Measurements from ENCODE around the gene HDAC4.

DNA sequence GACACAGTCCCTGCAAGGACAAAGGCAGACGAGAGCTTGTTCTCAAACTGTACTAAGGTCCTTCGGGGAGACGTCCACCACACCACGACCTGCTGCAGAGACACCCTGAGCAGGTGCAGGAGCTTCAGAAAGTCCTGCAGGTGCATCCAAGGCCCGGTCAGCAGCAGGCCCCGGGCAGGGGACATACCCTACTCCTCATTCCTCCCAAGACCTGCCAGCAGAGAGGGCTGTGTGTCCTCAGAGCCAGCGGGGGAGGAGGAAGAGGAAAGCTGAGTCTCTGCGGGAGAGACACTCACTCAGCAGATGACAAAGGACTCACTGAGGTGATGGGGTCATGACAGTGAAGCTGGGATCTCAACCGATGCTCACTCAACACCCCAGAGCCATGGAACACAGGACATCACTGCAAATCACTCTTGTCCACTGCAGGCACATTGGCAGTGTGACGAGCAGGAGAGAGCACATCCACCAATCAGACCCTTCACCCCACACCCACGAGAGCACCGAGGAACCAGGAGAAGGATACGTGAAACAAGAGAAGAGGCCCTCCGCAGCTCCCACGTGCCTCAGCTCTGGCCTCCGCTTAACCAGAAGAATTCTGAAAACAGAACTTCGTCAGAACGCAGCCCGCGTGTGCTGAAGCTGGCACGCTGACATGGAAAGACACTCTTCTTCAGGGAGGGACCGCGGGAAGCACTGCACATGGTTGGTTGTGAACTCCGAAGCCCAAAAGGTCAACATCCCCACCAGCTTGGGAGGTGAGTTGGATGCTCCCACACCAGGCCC, 9.3 kb downstream of the HDAC4 start:
- TF ChIP-seq, protein P1, sequence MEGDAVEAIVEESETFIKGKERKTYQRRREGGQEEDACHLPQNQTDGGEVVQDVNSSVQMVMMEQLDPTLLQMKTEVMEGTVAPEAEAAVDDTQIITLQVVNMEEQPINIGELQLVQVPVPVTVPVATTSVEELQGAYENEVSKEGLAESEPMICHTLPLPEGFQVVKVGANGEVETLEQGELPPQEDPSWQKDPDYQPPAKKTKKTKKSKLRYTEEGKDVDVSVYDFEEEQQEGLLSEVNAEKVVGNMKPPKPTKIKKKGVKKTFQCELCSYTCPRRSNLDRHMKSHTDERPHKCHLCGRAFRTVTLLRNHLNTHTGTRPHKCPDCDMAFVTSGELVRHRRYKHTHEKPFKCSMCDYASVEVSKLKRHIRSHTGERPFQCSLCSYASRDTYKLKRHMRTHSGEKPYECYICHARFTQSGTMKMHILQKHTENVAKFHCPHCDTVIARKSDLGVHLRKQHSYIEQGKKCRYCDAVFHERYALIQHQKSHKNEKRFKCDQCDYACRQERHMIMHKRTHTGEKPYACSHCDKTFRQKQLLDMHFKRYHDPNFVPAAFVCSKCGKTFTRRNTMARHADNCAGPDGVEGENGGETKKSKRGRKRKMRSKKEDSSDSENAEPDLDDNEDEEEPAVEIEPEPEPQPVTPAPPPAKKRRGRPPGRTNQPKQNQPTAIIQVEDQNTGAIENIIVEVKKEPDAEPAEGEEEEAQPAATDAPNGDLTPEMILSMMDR (conservative IDR thresholded peaks at IDR 0.05; ENCODE audit: low read depth in 2 of 2) = no peak
- TF ChIP-seq POLR2AphosphoS5 (IDR thresholded peaks at IDR 0.05; ENCODE audit: low read depth) (no peak), STAT1 (IDR thresholded peaks at IDR 0.05; ENCODE audit: unreplicated experiment) (no peak), EZH2 (IDR thresholded peaks at IDR 0.05; ENCODE audit: low read depth, unreplicated experiment) (no peak), JUNB (IDR thresholded peaks at IDR 0.05; ENCODE audit: unreplicated experiment) (no peak), ZNF114 (CRISPR knock-in tag; IDR thresholded peaks at IDR 0.05) (no peak), EZH2phosphoT487 (IDR thresholded peaks at IDR 0.05; ENCODE audit: unreplicated experiment) (no peak), NANOG (IDR thresholded peaks at IDR 0.05; ENCODE audit: borderline replicate concordance) (no peak), CREB1 (CRISPR knock-in tag; IDR thresholded peaks at IDR 0.05; ENCODE audit: low read depth) (no peak)
- TF ChIP-seq, protein P2, sequence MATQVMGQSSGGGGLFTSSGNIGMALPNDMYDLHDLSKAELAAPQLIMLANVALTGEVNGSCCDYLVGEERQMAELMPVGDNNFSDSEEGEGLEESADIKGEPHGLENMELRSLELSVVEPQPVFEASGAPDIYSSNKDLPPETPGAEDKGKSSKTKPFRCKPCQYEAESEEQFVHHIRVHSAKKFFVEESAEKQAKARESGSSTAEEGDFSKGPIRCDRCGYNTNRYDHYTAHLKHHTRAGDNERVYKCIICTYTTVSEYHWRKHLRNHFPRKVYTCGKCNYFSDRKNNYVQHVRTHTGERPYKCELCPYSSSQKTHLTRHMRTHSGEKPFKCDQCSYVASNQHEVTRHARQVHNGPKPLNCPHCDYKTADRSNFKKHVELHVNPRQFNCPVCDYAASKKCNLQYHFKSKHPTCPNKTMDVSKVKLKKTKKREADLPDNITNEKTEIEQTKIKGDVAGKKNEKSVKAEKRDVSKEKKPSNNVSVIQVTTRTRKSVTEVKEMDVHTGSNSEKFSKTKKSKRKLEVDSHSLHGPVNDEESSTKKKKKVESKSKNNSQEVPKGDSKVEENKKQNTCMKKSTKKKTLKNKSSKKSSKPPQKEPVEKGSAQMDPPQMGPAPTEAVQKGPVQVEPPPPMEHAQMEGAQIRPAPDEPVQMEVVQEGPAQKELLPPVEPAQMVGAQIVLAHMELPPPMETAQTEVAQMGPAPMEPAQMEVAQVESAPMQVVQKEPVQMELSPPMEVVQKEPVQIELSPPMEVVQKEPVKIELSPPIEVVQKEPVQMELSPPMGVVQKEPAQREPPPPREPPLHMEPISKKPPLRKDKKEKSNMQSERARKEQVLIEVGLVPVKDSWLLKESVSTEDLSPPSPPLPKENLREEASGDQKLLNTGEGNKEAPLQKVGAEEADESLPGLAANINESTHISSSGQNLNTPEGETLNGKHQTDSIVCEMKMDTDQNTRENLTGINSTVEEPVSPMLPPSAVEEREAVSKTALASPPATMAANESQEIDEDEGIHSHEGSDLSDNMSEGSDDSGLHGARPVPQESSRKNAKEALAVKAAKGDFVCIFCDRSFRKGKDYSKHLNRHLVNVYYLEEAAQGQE (IDR thresholded peaks at IDR 0.05; ENCODE audit: unreplicated experiment) = no peak
- TF ChIP-seq, protein P3, sequence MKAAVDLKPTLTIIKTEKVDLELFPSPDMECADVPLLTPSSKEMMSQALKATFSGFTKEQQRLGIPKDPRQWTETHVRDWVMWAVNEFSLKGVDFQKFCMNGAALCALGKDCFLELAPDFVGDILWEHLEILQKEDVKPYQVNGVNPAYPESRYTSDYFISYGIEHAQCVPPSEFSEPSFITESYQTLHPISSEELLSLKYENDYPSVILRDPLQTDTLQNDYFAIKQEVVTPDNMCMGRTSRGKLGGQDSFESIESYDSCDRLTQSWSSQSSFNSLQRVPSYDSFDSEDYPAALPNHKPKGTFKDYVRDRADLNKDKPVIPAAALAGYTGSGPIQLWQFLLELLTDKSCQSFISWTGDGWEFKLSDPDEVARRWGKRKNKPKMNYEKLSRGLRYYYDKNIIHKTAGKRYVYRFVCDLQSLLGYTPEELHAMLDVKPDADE (IDR thresholded peaks at IDR 0.05) = no peak
- TF ChIP-seq, protein P4, sequence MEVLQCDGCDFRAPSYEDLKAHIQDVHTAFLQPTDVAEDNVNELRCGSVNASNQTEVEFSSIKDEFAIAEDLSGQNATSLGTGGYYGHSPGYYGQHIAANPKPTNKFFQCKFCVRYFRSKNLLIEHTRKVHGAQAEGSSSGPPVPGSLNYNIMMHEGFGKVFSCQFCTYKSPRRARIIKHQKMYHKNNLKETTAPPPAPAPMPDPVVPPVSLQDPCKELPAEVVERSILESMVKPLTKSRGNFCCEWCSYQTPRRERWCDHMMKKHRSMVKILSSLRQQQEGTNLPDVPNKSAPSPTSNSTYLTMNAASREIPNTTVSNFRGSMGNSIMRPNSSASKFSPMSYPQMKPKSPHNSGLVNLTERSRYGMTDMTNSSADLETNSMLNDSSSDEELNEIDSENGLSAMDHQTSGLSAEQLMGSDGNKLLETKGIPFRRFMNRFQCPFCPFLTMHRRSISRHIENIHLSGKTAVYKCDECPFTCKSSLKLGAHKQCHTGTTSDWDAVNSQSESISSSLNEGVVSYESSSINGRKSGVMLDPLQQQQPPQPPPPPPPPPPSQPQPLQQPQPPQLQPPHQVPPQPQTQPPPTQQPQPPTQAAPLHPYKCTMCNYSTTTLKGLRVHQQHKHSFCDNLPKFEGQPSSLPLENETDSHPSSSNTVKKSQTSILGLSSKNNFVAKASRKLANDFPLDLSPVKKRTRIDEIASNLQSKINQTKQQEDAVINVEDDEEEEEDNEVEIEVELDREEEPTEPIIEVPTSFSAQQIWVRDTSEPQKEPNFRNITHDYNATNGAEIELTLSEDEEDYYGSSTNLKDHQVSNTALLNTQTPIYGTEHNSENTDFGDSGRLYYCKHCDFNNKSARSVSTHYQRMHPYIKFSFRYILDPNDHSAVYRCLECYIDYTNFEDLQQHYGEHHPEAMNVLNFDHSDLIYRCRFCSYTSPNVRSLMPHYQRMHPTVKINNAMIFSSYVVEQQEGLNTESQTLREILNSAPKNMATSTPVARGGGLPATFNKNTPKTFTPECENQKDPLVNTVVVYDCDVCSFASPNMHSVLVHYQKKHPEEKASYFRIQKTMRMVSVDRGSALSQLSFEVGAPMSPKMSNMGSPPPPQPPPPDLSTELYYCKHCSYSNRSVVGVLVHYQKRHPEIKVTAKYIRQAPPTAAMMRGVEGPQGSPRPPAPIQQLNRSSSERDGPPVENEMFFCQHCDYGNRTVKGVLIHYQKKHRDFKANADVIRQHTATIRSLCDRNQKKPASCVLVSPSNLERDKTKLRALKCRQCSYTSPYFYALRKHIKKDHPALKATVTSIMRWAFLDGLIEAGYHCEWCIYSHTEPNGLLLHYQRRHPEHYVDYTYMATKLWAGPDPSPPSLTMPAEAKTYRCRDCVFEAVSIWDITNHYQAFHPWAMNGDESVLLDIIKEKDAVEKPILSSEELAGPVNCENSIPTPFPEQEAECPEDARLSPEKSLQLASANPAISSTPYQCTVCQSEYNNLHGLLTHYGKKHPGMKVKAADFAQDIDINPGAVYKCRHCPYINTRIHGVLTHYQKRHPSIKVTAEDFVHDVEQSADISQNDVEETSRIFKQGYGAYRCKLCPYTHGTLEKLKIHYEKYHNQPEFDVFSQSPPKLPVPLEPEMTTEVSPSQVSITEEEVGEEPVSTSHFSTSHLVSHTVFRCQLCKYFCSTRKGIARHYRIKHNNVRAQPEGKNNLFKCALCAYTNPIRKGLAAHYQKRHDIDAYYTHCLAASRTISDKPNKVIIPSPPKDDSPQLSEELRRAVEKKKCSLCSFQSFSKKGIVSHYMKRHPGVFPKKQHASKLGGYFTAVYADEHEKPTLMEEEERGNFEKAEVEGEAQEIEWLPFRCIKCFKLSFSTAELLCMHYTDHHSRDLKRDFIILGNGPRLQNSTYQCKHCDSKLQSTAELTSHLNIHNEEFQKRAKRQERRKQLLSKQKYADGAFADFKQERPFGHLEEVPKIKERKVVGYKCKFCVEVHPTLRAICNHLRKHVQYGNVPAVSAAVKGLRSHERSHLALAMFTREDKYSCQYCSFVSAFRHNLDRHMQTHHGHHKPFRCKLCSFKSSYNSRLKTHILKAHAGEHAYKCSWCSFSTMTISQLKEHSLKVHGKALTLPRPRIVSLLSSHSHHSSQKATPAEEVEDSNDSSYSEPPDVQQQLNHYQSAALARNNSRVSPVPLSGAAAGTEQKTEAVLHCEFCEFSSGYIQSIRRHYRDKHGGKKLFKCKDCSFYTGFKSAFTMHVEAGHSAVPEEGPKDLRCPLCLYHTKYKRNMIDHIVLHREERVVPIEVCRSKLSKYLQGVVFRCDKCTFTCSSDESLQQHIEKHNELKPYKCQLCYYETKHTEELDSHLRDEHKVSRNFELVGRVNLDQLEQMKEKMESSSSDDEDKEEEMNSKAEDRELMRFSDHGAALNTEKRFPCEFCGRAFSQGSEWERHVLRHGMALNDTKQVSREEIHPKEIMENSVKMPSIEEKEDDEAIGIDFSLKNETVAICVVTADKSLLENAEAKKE (CRISPR knock-in tag; IDR thresholded peaks at IDR 0.05) = no peak

Measured in GM23338 (cell line).